Suprapubic skin (tissue), 4 donors: ENCODE measurements around the gene SMDT1. TPM values are rescaled to one million over a fixed set of nuclear protein-coding genes. Genes with fewer than 3 reads are reported as not detected.

Source experiments
- DNase-seq, 2 donors: peaks; one replicate each; pipeline ENCODE4 v3.0.0-alpha.2; 2019; ENCODE audit warnings: low spot score in 2 of 2
- H3K27ac ChIP-seq: fragments of 200-600 bp; sonication (generic); one replicate; pipeline ENCODE4 v1.5.1; 2019
- H3K27me3 ChIP-seq: fragments of 200-600 bp; sonication (generic); one replicate; pipeline ENCODE4 v1.5.1; 2019
- H3K36me3 ChIP-seq: fragments of 200-600 bp; sonication (generic); one replicate; pipeline ENCODE4 v1.5.1; 2019
- H3K4me1 ChIP-seq: fragments of 200-600 bp; sonication (generic); one replicate; pipeline ENCODE4 v1.5.1; 2019
- H3K4me3 ChIP-seq: fragments of 200-600 bp; sonication (generic); one replicate; pipeline ENCODE4 v1.5.1; 2019; ENCODE audit warnings: mild to moderate bottlenecking
- H3K9me3 ChIP-seq: fragments of 200-600 bp; sonication (generic); one replicate; pipeline ENCODE4 v1.5.1; 2019
- EP300 ChIP-seq: sonication (generic); formaldehyde crosslinking; IDR thresholded peaks from one replicate; pipeline ENCODE4 v1.6.1; 2017; ENCODE audit warnings: antibody characterized with exemption
- POLR2A ChIP-seq, 2 donors: fragments of 450-650 bp; IDR thresholded peaks; one replicate each; pipeline ENCODE4 v1.6.1; 2017; ENCODE audit warnings: antibody characterized with exemption in 2 of 2, mild to moderate bottlenecking in 2 of 2, moderate library complexity in 2 of 2
- POLR2AphosphoS5 ChIP-seq, 3 donors: sonication (generic); formaldehyde crosslinking; IDR thresholded peaks; one replicate each; pipeline ENCODE4 v1.6.1; 2017; ENCODE audit warnings: antibody characterized with exemption in 3 of 3
- WGBS: methylation state at CpG from one replicate; pipeline ENCODE4 v1.1.5; 2018; 5-methylcytosine and 5-hydroxymethylcytosine counted together
- total RNA-seq, 4 donors: library from RNA; depleted of rRNA; stranded (reverse); fragments of >200 nt; gene quantifications; one replicate each; pipeline ENCODE4 v1.1.0, GENCODE V29; 2016
- TF ChIP-seq, protein P1 (sequence below), 2 donors: fragments of 200-600 bp in 1 of 2; fragments of 450-650 bp in 1 of 2; sonication (generic) in 1 of 2; IDR thresholded peaks; one replicate each; pipeline ENCODE4 v1.5.1; 2016 to 2019; ENCODE audit warnings: antibody characterized with exemption in 2 of 2, mild to moderate bottlenecking in 1 of 2, moderate library complexity in 1 of 2

Gene SMDT1
- total RNA-seq, 4 donors from 2014 or later: 11.8 to 18.6 (median 12.8) TPM

GRCh38 chr22:42074846-42075676 lies 4.4 kb upstream of the SMDT1 start:
- Histone ChIP-seq H3K4me1 (peaks cover 55% of the 10 kb centered on the region), H3K4me3 (peak overlapping the region; percentile 69), H3K9me3 (no peaks in the 10 kb centered on the region), H3K36me3 (peaks cover 9% of the 10 kb centered on the region), H3K27me3 (no peaks in the 10 kb centered on the region), H3K27ac (peak overlapping the region; percentile 87)
- TF ChIP-seq EP300 (no peak), POLR2A (IDR thresholded peaks at IDR 0.05) (no peak), POLR2AphosphoS5 (IDR thresholded peaks at IDR 0.05) (no peak)
- TF ChIP-seq, protein P1, sequence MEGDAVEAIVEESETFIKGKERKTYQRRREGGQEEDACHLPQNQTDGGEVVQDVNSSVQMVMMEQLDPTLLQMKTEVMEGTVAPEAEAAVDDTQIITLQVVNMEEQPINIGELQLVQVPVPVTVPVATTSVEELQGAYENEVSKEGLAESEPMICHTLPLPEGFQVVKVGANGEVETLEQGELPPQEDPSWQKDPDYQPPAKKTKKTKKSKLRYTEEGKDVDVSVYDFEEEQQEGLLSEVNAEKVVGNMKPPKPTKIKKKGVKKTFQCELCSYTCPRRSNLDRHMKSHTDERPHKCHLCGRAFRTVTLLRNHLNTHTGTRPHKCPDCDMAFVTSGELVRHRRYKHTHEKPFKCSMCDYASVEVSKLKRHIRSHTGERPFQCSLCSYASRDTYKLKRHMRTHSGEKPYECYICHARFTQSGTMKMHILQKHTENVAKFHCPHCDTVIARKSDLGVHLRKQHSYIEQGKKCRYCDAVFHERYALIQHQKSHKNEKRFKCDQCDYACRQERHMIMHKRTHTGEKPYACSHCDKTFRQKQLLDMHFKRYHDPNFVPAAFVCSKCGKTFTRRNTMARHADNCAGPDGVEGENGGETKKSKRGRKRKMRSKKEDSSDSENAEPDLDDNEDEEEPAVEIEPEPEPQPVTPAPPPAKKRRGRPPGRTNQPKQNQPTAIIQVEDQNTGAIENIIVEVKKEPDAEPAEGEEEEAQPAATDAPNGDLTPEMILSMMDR (IDR thresholded peaks at IDR 0.05): no peak
- DNase-seq: peak in 1 of 2 donors; percentile 65
- WGBS: 54% methylated on average over 9 of the region's 9 CpGs

- H3K4me1 ChIP-seq: peaks cover 59% of the 10 kb centered on the region
- H3K36me3 ChIP-seq: peaks cover 9% of the 10 kb centered on the region
- H3K27me3 ChIP-seq: no peaks in the 10 kb centered on the region
- TF ChIP-seq EP300: no peak
- TF ChIP-seq POLR2AphosphoS5 (IDR thresholded peaks at IDR 0.05): no peak
- no peak for TF ChIP-seq POLR2A (IDR thresholded peaks at IDR 0.05)
- TF ChIP-seq, protein P1 (IDR thresholded peaks at IDR 0.05): no peak
- no peak for DNase-seq
- H3K9me3 ChIP-seq: no peaks in the 10 kb centered on the region
- WGBS: 89% methylated on average over 10 of the region's 20 CpGs
- no peak overlapping the region for H3K4me3 ChIP-seq
- H3K27ac ChIP-seq: no peak overlapping the region
Measured at GRCh38 chr22:42076764-42077485, 2.6 kb upstream of the SMDT1 start.

DNA sequence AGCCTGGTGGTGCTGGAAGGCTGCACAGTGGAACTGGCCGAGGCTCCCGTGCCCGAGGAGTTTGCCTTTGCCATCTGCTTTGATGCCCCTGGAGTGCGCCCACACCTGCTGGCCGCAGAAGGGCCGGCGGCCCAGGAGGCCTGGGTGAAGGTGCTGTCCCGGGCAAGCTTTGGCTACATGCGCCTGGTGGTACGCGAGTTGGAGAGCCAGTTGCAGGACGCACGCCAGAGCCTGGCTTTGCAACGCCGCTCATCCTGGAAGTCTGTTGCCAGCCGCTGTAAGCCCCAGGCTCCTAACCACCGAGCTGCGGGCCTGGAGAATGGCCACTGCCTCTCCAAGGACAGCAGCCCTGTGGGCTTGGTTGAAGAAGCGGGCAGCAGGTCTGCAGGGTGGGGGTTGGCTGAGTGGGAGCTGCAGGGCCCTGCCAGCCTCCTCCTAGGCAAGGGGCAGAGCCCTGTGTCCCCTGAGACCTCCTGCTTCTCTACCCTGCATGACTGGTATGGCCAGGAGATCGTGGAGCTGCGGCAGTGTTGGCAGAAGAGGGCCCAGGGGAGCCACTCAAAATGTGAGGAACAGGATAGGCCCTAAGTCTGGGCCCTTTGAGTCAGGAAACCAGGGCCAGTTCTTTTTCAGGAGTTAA lies 1.9 kb upstream of the SMDT1 start:
- Histone ChIP-seq H3K4me3 (no peak overlapping the region), H3K36me3 (peaks cover 12% of the 10 kb centered on the region), H3K27ac (no peak overlapping the region), H3K27me3 (no peaks in the 10 kb centered on the region), H3K9me3 (no peaks in the 10 kb centered on the region), H3K4me1 (peaks cover 60% of the 10 kb centered on the region)
- DNase-seq: peak in 1 of 2 donors; percentile 77
- no CpG with 5 or more reads among the region's 21 CpGs for WGBS
- TF ChIP-seq POLR2A (IDR thresholded peaks at IDR 0.05) (no peak), POLR2AphosphoS5 (IDR thresholded peaks at IDR 0.05) (no peak), EP300 (no peak)
- TF ChIP-seq, protein P1 (IDR thresholded peaks at IDR 0.05): no peak

DNA sequence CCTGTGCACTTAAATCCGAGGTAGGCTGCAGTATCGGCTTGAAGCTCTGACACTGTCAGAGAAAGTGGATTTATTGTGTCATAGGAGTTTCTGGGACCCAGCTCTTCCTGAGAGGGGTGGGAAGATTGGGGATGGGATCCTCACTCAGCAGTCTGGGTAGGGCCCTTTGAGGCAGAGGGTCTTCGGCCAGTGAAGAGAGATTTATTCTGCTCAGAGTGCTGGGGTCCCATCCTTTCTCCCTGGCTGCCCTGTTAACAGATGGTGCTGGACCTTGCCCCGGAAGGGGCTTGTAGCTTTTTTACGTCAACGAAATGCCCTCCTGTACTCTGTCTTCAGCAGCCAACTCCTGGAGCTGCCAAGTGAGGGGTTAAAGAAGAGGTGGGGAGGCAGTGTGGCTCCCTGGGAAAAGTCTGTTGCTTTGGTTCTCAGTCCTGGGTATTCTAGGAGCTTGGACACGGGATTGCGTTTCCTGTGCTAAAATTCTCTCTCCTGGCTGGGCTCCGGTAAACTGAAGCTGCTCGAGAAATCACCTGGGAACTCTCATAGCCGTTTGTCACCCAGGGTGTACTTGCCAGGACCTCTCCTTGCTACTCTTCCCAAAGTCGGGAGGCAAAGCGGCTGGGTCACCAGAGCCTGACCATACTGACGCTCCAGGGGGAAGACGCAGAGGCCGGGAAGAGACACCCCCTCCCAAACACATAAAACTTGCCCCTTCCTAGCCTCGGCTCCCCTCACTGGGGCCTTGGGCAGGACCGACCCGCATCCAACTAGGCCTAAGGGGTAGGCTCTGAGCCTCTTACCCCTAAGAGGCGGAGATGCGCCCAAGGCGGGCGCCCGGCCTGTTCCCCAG lies 806 bp upstream of the SMDT1 start:
- peak overlapping the region; percentile 98 for H3K27ac ChIP-seq
- WGBS: 25% methylated on average over 23 of the region's 24 CpGs
- H3K27me3 ChIP-seq: no peaks in the 10 kb centered on the region
- peak; percentile 78 to 81 for DNase-seq
- H3K36me3 ChIP-seq: peaks cover 22% of the 10 kb centered on the region
- no peaks in the 10 kb centered on the region for H3K9me3 ChIP-seq
- TF ChIP-seq EP300: no peak
- no peak for TF ChIP-seq POLR2AphosphoS5 (IDR thresholded peaks at IDR 0.05)
- TF ChIP-seq, protein P1 (IDR thresholded peaks at IDR 0.05): no peak
- TF ChIP-seq POLR2A (IDR thresholded peaks at IDR 0.05): no peak
- H3K4me1 ChIP-seq: peaks cover 57% of the 10 kb centered on the region
- peak overlapping the region; percentile 63 for H3K4me3 ChIP-seq
